Measurements from ENCODE around the gene ZNF74.

Gene ZNF74

DNA sequence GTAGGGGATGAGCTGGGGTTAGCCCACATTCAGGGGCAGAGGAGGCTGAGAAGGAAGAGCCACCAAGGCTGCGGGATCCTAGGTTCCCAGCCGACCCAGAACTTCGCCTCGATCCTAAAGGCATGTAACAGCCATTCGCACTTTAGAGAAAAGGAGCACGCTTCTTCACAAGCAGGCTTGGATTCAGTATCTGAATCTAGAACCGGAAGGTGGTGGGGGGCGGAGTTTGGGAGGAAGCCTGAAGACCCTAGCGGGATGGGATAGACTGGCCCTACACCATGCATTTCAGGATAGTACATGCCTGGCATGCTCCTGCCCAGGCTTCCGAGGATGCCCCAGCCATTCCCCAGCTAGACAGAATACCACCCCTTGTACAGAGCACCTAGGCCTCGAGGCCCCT lies 39.2 kb downstream of the ZNF74 start:
- no peak for DNase-seq (ENCODE audit: low read depth)

DNA sequence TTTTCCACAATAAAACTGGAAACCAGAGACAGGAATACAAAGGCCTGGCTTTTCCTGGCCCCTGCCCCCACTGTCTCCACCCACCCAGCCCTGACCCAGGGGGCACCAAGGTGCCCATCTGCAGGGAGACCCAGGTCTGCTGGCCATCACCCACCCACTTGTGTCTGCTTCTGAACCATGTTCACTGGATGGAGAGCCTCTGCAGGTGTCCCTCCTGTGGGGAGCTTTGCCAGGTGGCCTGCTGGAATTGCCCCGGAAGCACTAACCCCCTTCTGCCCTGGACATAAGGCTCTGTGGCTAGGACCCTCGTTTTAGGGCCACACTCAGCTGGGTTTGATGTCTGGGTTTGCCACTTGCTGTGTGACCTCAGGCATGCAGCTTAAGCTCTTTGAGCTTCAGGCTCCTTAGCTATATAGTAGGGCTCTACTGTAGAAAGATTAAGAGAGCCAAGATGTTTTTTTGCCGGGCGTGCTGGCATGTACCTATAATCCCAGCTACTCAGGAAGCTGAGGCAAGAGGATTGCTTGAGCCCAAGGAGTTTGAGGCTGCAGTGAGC lies 39.8 kb downstream of the ZNF74 start:
- DNase-seq (ENCODE audit: low read depth) = no peak

DNA sequence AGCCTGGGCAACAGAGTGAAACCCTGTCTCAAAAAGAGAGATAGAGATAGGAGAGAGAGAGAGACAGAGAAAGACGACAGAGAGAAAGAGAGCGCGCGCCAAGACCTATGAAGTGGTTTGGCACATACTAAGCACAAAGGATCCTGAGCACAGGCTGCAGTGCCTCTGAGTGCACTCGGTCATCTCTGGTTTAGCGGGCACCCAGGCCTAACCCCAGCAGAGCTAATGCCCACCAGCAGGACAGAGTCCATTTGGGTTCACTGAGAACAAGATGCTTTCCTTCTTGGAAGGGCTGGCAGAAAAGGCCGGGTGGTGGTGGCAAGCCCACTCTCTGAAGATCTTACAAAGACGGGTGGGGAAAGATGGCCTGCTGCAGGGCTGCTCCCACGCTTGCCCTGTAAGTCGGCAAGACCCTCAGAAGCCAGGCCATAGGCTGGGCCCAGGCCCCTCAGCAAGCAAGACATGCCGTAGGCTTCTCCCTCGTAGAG lies 40.4 kb downstream of the ZNF74 start:
- DNase-seq (ENCODE audit: low read depth) = no peak

DNA sequence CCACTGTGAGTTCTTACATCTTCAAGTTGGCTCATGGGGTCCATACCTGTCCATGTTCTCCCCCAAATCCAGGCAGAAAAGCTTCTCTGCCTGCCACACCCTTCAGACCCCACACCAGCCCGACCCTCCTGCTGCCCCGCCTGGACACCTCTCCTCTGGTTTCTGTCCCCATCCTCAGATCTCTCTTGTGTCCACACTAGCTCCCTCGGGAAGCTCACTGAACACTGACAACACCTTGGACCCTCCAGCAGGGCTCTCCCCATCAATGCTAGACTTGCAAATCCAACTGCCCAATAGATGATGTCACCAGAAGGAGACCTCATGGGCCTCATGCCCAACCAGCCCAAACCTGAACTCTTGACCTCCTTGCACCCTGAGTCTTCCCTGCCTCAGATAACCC lies 40.8 kb downstream of the ZNF74 start:
- no peak for DNase-seq (ENCODE audit: low read depth)

DNA sequence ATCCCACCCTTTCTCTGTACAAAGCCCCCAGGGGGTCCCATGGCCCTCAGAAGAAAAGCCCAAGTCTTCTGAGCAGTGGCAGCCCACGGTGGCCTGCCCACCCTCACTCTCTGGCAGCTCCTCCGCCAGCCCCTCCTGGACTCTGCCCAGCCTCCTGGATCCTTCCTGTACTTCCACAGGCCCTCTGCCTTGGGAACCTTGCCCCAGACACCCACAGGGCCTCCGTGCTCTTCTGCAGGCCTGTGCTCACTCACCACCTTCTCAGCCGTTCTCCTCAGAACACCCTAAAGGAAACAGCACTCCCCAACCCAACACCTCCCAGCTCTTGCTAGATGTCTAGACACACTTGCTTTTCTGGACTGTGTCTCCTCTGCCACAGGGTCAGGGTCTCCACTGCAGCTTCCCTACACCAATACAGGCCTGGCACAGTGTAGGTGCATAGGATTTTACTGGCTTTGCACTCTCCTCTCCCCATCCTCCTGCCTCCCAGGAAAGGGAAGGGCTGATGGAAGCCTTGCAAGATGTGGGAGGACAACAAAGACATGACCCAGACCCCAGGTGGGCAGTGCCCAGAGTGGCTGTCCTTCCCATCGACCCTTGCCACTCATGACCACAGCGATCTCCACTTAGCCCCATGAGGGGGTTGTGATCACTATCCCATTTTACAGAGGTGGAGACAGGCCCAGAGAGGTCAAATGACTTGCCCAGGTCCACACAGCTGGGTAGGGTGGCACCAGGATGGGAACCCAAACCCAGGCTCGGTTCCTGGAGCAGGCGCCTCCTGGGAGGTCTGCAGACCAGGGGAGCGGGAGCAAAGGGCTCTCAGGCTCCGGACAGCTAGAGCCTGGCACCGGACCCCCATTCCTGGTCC lies 41.7 kb downstream of the ZNF74 start:
- no peak for DNase-seq (ENCODE audit: low read depth)

DNA sequence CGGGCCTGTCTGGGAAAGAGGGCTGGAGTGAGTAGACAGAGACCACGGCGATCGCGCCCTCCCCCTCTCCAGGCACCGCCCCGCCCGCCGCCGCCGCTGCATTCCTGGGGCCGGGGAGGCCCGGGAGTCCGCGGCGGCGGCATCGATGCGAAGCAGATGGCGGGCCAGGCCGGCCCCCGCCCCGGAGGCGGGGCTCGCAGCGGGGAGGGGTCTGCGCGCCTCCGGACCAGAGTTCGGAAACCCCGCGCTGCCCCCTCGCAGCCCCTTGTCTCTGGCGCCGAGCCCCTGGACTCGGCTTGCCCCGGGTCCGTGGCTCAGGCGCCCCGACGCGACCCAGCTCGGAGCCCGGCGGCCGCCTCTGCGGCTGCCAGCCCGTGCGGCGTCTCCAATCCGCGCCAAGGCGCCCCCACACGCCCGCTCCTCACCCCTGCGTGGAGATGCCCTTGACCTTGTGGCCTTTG lies 42.4 kb downstream of the ZNF74 start:
- DNase-seq (ENCODE audit: low read depth) = no peak

DNA sequence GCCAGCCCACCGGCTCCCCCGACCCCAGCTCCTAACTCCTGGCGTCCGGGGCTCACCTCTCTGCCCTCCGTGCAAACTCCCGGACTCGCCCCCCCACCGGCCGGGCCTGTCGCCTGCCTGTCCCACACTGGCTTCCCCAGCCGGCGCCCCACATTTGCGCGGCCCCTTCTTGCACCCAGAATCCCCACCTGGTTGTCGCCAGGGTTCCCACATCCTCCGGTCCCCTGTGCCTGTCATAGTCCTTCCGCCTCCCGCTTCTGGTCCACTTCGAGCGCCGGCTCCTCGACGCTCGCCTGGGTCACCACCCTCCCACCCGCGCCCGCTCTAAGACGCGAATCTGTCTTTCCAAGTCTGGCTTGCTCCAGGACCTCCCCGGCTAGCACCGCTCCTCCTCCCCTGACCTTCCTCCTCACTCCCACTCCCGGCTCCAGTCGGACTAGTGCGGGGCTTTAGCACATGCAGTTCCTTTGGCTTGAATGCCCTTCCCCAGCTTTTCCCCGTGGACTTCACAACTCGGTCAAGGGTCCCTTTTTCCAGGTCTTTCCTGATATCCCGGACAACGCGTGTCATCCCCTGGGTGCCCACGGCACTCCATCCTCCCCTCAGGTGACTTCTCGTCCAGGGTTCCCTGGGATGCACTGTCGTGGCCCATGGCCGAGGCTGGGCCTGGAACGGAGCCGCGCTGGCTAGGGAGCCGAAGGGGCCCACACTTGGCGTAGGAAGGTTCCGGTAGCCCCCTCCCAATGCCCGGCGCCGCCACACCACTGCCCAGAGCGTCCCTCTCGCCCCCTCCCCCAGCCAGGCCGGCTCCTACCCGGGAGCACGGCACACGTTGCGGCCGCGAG lies 43.0 kb downstream of the ZNF74 start:
- no peak for DNase-seq (ENCODE audit: low read depth)

DNA sequence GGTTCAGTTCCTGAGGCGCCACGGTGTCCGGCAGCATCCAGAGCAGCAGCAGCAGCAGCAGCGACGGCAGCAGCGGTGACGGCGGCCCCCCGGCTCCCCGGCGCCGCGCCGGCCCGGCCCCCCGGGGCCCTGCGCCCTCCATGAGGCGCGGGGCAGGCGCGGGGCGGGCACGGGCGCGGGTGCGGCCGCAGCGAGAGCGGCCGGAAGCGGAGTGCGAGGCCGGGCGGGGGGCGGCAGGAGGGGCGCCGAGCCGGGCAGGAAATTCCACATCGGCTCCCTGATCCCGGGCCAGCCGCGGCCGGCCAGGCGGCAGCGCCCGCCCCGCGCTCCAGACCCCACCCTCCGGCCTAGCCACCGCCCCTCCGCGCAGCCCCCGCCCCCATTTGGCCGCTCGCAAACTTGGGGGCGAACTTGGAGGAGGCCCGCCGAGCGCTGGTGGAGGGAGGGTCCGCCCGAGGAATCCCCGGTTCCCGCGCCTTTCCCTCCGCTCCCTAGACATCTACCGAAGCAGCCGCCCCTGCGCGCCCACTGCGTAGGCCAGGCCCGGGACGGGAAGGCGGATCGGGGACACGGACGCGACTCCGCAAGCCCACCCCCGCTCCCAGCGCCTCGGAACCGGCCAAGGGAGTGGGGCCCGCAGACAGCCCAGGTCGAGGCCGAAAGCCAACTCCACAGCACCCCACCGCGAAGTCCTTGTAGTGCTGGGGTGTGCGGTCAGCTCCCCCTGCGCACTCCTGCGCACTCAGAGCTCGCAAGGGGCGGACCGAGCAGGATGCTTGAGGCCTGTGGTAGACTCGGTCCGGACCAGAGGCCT lies 43.9 kb downstream of the ZNF74 start, which contains the start of gene SCARF2:
Gene SCARF2 (minus strand): TSS at position 213 of the 814 bp plus-strand sequence. CDS start 71 bp downstream, at position 142.
- no peak for DNase-seq (ENCODE audit: low read depth)

DNA sequence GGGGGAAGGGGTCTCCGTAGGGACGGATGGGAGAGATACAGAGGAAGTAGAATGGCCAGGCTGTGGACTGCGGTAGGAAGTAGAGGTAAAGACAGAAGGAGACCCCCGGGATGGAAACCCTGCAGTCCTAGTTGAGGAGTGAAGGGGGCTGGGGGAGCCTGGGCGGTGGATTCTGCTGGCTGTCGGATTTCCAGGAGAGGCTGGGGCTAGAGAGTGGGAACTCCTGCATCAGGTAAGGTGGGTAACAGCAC lies 44.4 kb downstream of the ZNF74 start:
- DNase-seq (ENCODE audit: low read depth) = no peak

DNA sequence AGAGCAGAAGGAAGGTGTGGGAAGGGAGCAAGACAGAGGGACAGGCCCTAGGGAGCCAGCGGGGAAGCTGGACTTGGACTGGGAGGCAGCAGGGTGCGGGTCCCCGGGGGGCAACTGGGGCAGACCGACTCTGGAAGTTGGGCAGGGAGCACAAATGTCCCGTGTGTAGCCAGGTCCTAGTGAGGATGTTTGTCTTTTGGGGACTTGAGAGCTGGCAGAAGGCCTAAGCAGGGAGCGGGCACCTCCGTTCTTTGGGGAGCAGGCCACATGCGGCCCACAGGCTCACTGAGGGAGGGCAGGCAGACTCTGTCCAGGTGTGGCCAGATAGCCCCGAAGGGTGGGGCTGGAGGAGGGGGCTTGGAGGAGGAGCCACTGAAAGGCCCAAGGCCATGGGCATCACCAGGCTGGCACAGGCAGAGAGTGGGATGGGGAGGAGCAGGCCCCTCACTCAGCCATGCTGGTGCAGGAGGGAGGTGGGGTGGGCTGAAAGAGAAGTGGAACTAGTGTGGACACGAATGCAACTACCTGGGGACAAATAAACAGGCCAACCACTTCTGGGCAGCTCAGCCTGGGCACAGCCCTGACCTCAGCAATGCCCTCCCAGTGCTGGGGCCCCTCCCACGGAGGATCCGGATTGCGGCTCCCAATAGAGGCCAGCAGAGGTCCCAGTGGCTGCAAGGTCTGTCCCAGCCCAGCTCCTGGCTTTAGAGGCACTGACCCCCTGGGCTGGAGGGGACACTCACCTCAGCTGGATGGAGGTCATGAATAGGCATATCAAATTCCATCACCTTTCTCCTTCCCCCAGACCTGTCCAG lies 44.9 kb downstream of the ZNF74 start:
- no peak for DNase-seq (ENCODE audit: low read depth)

DNA sequence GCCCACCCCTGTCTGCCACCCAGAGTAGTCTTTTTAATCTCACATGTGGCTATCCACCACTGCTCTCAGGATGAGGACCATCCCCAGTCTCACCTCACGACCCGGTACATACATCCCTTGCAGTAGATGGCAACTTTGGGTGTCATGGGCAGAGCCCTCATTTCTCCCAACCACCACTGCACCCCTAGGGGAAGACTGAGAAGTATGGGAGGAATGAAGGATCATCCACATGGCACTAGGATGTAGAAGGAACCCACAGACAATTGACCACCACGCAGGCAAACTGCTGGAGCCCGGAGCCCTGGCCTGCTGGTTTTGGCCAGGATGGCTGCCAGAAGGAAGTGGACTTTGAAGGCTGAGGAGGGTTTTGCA lies 45.6 kb downstream of the ZNF74 start:
- no peak for DNase-seq (ENCODE audit: low read depth)

DNA sequence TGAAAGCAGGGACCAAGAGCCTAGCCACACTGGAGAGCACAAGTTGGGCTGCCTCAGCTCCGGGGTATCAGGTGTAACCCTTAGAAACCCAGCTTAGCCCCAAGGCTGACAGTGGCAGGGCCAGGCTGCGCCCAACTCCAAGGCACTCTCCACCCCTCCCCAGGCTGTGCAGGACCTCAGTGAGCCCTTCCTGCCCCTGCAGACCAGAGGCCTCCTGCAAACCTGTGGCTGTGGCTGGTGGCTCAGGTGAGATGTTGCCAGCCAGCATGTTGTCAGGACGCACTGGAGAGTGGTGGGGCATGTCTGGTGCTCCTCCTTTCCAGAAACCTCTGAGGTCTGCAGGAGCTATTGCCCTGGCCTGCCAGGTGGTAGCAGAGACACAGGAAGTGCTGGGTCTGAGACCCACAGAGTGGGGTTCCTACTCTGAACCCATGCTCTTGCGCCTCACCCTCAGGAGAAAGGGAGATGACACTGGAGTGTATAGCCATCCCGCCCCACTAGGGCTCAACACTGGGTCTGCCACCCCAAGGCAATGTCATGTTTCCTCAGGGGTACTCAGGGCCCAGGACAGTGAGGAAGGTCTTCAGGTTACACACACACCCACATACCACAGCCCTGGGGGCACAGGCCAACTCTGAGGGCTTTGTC lies 46.1 kb downstream of the ZNF74 start:
- no peak for DNase-seq (ENCODE audit: low read depth)

DNA sequence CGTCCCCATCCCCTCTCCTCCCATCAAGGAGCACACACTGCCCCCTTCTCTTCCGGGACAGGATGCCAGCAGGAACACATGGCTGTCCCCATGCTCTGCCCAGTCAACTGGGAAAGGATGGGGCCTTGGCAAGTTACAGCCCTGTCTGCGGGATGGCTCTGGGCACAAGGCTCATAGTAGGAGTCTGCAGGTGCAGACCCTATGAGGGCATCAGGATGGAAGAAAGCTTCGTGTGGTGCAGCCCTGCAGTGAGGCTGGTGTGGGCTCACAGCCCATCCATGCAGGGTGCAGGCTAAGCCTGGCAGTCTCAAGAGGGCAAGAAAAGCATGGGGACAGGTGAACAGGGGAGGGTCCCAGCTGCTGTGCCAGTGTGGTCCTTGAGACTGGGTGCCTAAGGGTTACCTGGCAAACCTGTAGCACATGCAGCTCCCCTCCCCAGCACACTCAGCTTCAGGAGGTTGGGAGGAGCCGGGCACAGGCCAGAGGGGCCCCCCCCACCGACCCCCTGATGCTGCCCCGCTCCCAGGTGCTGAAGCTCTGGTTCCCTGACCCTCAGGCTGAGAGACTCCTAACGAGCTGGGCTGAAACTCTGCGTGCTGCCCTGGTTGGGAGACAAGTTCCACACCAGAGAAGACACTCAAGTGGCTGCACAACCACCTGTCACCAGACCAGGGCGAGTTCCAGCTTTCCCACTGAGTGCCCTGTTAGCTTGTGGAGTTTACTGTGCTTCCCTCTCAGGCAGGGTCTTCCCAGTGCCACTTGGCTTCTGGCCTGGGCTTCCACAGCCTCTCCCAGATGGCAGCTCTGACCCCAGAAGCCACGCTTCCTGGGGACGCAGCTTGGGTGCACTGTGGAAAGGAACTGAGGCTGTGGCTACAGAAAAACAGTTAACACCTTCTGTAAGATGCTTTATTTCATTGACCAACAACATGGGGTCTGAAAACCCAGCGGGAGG lies 47.0 kb downstream of the ZNF74 start:
- no peak for DNase-seq (ENCODE audit: low read depth)

DNA sequence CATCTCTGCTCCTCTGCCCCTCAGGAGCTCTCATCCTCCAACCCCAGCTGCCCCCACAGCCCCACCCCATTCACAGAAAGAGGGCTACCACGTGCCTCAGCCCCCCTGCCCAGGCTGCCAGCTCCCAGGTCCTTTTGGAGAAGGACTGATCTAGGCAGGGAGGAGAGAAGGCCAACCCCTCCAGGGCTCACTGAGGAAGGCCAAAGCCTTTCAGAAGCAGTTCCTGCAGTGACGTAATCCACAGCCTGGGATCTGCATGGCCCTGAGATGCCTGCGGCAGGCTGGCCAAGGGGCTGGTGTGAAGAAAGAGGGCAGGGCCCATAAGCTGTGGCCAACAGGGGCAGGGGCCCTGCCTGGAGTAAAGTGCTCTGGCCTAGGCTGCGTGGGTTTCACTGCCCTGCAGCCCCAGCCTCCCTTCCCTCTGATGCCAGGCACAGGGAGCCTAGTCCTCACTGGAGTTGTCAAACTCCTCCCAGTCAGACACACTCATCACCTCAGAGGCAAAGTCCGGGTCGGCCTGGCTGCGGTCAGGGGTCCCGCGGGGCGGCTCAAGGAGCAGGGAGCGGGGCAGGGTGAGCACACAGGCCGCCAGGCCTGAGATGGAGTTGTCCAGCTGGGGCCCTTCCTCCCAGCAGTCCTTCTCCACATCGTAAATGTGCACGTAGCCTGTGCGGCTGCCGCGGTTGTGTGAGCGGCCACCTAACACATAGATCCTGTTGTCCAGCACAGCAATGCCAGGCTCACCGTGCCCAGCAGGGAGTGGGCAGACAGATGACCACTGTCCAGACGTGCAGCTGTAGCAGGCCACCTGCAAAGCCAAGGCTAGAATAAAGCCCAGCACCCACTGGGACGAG lies 47.9 kb downstream of the ZNF74 start:
- no peak for DNase-seq (ENCODE audit: low read depth)

DNA sequence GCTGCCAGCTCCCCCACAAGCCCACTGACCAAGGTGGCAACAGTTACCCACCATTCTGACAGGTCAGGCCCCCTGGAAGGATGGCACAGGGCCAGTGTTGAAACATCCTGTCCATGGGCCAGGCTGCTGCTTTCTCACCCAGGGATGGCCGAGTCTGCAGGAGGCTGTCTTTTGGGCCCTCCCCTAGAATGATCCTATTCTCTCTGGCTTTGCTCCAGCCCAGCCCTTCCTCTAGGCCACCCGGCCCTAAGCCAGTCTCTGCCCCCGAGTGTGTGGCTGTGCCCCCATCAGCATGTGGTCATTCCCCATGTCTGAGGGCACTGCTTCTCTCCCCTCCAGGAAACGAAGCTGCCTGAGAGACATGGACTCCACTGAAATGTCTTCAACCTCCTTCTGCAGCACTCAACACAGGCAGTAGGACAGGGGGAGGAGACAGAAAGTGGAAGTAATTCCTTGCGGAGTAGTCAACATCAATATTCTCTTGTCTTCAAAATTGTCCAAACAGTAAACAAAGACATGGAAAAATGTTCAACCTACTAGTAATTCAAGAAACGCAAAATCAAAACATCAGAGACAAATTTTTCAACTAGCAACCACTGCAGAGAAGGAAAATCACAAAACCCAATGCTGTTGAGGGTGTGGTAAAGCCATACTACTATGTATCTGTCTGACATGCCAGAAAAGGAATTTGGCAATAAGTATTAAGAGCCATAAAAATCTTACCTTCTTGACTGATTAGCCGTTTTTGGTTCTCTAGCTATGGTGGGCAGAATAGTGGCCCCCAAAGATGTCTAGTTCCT lies 48.7 kb downstream of the ZNF74 start:
- no peak for DNase-seq (ENCODE audit: low read depth)

DNA sequence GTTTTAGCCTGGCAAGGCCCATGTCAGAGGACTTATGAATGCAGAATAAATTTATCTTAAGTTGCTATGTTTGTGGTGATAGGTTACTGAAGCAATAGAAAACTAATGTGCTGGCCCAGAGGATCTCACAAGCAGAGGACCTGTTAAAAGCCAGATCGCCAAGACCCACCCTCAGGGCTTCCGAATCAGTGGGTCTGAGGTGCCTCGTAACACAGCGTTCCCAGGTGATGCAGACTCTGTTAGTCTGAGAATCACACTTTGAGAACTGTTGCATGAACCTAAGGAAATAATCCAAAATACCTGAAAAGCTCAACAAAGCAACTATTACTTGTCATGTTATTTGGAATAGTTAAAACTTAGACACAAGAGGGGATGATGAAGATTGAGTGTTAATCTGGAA lies 50.4 kb downstream of the ZNF74 start:
- no peak for DNase-seq (ENCODE audit: low read depth)

DNA sequence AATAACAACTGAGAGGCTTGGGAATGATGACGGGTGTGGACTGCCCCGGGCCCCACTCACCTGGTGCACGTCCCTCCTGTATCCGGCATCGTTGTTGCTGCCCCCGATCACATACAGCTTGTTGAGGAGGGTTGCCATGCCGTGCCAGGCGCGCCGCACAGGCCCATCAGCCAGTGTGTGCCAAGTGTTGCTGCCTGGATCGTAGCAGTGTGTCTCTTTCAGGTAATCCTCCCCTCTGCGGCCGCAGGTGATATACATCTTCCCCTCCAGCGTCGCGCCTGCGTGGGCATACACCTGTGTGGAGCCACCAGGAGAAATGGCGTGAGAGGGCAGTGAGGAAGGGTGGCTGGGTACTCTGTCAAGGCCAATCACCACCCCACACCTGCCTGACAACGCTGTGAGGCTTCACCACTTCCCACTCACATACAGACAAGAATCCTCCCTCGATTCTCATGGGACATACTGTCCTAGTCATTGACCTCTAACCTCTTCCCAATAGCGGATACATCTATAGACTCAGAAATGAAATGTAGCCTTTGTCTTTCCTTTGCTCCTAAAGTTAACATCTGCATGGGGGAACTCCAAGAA lies 52.5 kb downstream of the ZNF74 start:
- no peak for DNase-seq (ENCODE audit: low read depth)
